HuH-7.5 (cell line): ENCODE measurements around the gene NTRK3.

ENCODE experiments used
- DNase-seq: peaks from one replicate; pipeline ENCODE4 v3.0.0; 2011; ENCODE audit warnings: low spot score

NTRK3 gene

DNA sequence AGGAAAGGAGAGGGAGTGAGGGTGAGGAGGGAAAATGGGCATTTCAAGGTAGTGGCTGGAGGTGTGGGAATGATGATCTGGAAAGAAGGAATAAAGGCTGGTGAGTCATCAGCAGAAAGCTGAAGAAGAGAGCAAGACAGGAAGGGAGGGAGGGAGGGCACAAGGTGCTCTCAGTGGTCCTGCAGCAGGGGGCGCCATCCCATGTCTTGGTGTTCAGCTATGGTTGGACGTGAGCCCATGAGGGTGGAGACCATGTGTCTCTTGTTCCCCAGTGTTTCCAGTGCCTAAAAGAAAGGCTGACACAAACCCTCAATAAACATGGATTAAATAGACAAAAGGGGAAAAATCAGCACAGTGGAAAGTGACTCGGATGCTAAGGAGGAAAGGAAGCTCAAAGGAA, 228.5 kb downstream of the NTRK3 start:
- DNase-seq: no peak

DNA sequence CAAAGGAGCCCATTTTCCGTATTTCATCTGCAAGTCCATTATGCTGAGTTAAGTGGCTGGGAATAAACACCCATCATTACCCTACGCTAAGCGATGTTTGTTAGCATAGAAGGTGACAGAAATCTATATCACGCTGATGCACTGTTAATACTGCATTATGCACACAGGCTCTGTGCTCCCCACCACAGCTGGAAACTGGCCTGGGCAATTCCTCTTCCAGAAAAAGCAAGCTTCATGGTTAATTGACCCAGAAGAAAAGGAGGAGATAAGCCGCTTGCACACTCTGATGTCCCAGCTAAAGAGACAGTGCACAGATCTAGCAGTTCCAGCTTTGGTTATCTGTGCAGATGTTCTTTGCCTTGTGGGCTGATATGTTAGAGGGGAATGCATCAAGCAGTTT, 232.6 kb downstream of the NTRK3 start:
- DNase-seq: no peak

DNA sequence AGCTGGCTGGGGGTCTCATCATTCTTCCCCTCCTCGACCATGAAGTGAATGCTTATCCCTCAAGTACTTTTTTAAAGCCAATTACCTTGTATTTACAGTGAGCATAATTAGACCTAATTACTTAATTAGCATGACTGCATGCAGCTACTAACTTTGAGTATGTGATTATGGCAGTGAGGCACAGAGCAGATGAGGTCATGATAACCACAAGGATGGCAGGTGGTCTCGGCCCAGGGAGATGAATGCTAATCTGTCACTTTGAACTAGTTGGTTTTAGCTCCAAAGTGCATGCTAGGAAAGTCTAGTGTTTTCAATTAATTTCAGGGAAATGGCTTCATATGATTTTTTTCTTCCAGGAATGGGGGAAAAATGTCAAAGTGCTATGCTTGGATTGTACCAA, 233.8 kb downstream of the NTRK3 start:
- DNase-seq: no peak

DNA sequence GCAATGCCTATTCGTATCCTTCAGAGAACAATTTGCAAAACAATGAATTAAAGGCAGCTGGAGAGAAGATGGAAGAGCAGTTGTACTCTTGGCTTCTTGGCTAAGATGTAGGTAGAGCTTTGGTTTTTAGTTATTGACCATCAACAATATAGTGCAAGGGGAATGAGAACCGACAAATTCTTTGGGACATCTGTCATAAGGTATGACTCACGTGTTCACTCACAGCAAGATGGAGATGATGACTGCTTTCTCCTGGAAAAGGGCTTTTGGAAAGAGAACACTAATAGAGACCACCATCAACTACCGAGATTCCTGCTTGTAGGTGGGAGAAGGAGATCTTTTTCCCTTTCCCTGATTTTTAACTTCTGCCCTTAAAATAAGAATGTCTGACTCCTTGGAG, 234.9 kb downstream of the NTRK3 start:
- no peak for DNase-seq

DNA sequence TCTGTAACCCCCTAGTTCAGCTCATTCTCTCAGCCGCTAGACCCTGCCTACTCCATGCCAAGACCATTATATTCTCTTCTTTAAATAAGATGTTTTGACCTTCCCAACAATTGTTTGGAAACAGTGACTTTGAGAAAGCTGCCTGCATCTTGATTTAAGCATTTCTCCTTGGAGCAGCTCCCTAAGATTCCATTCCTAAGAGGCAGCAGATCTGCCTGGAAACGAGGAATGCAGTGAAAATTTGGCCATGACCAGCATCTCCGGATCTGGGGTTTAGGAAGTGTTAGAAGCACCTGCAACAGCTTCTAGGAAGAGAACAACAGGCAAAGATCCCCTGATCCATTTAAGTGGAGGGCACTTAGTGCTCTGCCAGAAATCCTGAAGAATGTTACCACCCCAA, 235.7 kb downstream of the NTRK3 start:
- no peak for DNase-seq

DNA sequence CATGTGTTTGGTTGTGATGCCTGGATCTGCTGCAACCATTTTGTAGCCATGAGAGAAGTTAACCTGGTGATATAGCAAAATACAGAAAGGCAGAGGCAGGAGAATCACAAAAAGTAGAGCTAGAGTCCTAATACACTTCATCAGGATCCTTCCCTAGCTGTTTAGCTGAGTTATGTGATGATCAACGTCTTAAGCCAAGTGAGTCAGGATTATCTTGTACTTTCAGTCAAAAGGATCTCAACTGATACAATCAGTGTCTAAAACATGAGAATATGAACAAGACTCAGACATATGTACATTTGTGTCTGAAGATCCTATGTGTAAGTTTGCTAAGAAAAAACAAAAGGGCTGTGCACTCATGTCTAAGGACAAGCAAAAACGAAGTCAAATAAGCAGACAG, 236.9 kb downstream of the NTRK3 start:
- no peak for DNase-seq

DNA sequence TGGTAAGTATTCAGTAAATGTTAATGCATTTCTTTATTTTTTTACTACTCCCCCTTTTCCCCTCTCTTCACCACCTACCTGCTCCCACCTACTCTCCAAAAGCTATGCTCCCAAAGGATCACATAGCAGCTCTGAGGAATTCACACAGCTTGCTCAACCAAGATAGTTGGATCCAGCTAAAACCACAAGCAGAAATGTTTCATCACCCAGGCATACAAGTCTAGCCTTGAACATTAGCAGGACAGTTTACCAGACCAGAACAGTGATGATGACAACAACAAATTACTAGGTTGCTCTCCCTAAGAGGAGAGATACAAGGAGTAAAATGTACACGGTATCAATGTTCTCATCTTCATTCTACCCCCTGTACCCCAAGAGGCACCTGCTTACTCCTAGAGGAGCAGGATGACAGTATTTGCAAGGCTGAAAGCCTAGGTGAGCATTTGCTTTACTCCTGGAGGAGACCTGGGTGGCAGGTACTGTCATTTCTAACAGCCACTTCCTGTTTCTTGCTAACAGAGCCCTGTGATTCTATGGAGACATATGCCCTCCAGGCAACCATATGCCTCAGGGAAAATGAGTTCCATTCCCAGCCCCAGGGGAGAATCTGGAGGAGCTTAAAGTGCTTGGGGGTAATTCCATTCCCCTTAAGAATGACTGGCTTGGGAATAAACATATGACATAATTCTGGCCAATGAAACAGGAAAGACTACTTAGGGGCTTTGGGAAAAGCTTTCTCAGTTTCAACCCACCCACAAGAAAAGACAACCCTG, 237.5 kb downstream of the NTRK3 start:
- DNase-seq: no peak

DNA sequence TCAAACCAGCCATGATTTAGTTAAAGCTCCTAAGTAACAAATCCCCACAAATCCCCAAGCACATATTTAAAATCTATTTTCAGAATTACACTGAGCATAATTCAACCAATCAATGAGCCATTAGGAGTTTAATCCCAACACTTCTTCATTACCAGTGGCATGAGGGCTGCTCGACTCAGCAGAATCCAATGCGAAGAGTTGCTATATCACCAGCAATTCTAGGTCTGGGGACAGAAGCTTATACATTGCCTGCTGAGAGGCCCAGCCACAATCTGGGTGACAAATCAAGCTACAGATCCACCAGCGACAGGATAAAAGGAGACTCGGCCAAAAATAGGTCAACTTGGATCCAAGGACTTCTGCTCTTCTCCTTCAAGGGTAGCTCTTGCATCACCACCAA, 238.8 kb downstream of the NTRK3 start:
- DNase-seq: no peak

DNA sequence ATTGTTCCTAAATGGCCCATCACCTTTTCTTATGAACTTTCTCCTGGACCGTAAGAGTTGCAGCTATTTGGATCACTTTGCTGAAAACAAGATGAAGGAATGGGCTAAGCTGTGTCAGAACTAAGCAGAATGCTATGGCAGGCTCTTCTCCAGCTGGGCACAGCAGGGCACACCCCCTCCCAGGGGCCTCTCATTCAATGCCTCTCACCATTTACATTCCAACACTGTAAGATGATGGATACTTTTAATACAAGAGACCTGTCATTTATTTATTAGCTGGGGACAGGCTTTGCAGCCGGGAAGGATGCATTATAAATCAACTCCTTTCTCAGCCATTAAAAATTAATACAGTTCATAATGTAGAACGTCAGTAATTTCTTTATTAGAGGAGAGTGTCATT, 240.1 kb downstream of the NTRK3 start:
- no peak for DNase-seq

DNA sequence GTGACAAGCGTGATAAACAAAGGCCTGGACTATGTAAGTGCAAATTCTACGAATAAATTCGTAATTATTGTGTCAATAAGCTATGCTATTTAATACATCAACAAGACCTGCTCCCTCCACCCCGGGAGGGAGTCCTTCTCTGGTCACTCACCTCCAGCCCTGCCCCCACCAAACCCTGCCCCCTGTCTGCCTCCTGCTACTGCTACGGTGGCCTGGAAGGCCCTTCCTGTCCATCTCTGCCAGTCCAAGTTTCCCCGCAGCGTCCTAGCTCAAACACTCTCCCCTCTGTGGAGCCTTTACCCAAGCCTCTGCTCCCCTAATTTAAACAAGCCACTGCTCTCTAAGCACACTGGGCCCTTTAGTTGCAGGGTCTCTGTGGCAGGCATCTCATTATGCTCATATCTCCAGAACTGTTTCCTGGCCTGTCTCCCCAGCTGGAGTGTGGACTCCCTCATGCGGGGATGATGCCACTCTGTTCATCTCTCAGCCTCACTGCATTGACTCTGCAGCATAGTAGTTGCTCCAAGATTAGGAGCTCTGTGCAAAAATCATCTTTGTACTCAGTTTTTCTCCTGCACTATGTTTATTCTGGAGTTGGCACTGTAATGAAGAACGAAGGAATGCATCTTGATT, 241.2 kb downstream of the NTRK3 start:
- no peak for DNase-seq

DNA sequence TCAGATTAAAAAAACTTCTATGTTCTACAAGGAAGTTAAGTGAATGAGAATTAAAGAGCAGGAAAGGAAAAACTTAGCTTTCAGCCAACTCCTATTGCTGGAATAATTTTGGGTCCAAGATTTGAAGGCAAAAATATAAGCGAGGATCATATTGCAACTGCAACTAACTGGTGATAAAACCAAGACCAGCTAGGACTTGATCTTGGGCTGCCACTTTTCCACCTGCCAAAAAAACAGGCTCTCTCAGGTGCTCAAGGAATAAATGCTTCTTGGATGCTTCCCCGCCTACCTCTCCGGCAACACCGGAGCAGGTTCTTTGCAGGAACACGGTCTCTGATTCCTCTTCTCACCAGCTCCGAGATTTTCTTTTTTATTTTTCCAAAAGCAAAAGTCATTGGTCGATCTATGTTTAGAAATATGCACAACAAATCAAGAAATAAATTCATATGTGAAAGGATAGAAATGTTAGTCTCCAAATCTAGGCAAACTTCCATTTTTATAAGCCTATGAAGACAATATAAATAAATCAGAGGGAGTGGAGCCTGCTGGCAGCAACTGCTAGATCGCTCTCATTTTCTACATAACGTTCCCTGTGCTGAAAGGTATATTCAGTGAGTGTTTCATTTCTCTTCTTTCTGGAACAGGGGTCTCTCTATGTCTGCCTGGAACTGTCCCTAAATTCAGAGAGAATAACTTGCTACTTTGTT, 241.9 kb downstream of the NTRK3 start:
- DNase-seq: no peak

DNA sequence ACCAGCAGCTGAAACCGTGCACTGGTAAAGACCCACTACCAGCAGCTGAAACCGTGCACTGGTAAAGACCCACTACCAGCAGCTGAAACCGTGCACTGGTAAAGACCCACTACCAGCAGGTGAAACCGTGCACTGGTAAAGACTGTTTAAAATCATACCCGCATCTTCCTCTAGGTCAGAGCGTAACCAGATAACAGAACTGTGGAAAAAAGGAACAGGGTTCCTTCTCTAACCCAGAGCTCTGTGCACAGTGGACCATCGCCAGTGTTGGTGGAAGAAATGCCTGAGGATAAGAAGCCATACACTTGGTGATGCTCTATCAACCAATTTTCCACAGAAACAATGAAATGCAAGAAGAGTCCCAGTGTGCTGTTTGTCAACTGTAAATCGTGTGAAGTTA, 243.4 kb downstream of the NTRK3 start:
- no peak for DNase-seq

DNA sequence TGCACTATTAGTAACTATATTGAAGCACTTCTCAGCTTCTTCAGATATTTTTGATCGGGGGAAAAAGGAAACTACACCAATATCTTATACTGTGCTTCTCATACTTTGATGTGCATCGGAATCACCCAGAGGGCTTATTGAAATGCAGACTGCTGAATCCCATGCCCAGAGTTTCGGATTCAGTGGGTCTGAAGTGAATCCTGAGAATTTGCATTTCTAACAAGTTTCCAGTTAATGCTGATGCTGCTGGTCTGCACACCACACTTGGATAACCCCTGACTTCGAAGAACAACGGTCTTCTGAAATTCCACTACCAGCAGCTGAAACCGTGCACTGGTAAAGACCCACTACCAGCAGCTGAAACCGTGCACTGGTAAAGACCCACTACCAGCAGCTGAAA, 243.9 kb downstream of the NTRK3 start:
- DNase-seq: no peak

DNA sequence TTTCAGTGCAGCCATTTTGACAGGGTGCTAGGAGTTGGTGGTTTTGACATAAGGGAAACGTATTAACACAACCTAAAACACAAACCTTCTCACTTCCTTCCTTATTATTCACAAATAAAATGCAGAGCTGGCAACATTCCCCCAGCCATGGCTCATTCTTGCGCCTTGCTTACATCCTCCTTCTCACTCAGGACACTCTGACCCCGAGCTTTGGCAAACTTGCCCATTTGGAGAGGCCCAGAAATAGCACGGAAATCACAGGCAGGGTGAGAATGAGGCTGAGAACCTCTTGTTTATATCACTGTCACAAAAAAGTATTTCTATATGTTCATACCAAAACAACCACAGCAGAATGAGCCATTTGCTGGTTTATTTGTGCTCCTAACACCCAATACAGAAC, 244.3 kb downstream of the NTRK3 start:
- no peak for DNase-seq

DNA sequence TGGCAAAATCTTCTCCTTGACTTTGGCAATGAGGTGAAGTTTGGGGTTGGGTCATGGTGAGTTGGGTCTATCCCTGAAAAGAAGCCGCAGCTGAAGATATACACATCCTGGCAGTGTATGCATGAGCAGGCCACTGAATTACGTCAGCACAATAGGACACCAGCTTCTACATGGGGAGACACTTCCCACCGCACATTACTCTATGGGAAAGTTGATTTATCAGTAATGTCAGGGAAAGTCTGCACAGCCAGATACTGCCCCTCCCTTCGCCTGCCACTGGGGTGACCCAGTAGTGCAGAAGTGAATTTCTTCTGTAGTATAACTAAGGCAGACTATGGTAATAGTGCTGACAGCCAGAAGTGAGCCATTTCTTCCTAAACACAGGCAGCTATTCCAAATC, 245.0 kb downstream of the NTRK3 start:
- DNase-seq: no peak

DNA sequence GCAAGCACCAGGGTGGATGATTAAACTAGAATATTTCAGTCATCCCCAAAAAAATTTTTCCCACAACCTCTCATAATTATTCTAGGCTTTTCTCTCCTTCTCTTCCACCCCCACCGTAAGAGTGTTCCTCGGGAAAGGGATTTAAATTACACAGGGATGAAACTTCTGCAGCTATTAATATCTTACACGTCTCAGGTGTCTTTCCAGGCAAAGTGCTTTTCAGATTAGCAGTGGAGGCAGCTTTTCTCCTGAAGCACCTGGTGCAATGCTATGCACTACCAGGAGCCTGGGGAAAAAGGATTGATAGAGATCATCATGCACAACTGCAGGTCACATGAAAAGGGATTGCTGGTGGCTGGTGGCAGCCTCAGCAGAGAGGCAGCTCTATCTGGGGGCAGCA, 250.4 kb downstream of the NTRK3 start:
- DNase-seq: no peak

DNA sequence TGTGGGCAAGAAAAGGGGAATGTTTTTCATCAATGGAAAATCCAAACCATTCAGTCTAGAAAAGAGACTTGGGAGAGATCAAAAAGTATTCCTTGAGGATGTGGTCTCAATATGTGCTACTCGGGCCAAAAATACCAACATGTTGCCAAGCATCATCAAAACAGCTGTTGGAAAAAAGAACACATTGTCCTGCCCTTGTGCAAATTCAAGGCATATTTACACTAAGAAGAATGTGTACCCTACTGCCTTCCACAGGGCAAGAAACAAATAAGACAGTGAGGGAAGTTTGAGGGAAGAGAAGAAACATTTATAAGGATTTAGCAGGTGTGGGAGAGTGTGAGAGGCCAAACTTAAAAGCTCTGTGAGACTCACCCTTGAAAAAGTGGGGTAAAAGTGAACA, 252.1 kb downstream of the NTRK3 start:
- no peak for DNase-seq

DNA sequence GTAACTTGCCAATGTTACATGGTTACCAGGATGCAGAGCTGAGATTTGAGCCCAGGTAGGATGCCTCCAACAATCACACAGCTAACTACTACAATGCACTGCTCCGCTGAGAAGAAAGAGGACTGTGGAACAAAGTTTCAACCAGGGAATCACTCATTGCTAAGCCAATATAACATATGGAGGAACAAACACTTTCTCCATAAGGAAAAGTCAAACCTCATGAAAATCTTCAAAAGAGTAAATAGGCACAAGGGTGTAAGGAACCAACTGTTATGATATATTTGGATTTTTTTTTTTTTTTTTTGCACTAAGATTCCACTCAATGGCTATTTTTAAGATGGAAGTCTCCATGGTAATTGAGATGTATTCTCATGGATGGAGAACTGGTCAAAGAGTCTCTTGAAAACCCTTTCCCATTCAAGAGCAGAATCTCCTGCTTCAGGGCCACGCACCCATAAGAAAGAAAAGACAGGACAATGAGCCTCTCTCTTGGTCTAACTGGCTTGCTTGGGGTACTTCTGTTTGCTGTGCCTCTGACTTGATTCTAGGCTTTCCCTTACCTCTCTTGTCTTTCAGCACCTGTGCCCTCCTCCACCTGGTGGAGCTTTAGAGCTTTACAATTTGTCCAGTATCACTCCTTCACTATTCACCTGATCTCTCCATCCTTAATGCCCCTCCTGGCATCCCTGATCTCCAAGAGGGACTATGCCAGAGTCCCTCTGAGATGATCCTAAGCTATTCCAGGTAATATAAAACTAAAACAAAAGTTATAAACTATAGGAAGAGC, 252.8 kb downstream of the NTRK3 start:
- no peak for DNase-seq

DNA sequence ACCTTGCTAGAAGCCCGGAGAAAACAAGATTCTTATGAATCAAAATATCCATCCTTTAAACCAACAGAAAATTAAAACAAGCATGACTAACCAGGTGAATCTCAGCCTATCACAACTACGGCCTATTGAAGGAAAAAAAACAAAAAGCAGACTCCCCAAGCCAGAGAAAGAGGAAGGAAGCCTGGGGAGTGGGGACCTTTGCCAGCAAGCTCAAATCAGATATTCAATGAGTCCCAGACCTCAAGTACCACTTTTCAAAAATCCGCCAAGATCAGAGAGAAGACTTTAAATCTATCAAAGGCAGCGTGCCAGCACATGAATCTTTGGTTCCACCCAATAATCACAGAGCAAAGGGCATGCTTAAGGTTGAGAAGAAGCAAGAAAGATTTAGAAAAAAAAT, 253.8 kb downstream of the NTRK3 start:
- no peak for DNase-seq

DNA sequence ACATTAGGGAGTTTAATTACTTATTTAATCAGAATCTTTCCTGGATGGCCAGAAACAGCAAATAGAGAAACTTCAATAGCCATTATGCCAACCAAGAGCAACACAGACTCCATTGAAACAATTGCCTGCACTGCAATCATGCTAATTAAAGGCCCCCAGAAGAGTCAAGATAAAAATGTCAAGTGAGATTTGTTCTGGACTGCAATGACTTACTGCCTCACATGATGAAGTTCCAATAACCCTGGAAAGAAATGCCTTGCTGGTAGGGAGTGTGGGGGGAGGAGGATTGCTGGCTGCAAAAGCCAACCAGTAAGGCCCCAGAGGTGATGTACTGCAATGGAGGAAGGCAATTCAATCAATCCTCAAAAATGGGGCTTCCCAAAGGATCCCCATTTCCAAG, 257.9 kb downstream of the NTRK3 start:
- DNase-seq: no peak

DNA sequence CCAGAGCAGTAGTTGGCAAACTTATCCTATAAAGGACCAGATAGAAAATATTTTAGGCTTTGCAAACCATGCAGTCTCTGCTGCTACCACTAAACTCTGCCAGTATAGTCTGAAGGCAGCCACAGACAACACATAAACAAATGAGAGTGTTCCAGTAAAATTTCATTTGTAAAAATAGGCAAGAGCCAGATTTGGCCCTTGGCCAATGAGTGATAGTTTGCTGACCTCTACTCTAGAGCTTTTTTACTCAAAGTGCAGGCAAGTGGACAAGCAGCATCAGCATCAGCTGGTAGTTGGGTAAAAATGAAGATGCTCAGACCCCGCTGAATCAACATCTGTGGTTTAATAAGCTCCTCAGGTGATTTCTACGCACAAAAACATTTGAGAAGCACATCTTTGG, 269.8 kb downstream of the NTRK3 start:
- DNase-seq: no peak

DNA sequence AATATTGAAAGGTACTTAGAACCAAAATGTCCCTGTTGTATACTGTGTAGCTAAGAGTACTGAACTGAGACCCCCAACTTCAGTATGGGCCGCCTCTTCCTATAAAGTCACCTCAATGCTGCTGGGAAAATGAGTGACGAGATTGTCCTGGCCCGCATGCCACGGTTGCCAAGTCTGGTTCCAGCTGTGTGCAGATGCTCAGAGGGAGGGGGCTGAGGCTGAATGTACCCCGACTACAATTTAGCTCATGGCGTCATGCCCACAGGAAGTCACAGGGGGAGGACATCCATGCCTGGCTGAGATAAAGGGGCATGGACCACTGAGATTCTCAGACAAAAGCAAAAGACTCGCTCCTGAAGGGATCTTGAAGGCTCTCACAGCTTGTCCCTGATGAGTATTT, 271.1 kb downstream of the NTRK3 start:
- no peak for DNase-seq

DNA sequence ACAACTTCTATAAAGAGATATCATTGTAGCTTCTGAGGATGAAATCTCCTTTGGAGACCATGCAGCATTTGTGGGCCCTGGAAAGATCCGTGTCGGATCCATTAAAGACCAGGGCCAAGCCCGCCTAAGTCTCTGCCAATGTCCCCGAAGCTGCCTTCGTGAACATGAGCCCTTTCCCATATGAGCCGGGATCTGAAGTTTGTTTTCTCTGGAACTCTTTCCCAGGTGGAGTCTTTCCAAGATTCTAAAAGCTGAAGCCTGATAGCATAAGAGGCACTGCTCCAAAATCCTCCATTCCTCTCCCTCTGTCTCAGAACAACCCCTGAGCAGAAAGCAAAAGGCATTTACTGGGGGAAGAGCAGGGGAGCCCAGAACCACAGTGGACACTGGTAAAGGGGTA, 274.6 kb downstream of the NTRK3 start:
- no peak for DNase-seq
